ENCODE measurements around the gene EPB41L4B. TPM values are rescaled to one million over a fixed set of nuclear protein-coding genes. Genes with fewer than 3 reads are reported as not detected.

EPB41L4B gene
- total RNA-seq, 1 experiment from 2014 or later, result 8.1 TPM

GRCh38 chr9:109286981-109287380 is 33.9 kb downstream of the EPB41L4B start:
- Histone ChIP-seq H2AFZ (ENCODE audit: low read depth, low read length, poor library complexity, severe bottlenecking) (no peak overlapping the region), H3K27me3 (ENCODE audit: insufficient read depth, low read length) (no peaks in the 10 kb centered on the region), H3K79me2 (ENCODE audit: insufficient read depth, low read length) (0 out of 2 replicates have a peak, but pooled peaks cover 7% of the 10 kb centered on the region), H3K4me1 (ENCODE audit: control insufficient read depth in 1 of 2, insufficient read depth in 2 of 2, low read length in 2 of 2) (no peaks in the 10 kb centered on the region), H3K9me2 (ENCODE audit: insufficient read depth) (no peaks in the 10 kb centered on the region), H3K36me3 (ENCODE audit: control insufficient read depth in 1 of 2, insufficient read depth in 2 of 2, low read length in 2 of 2) (no peaks in the 10 kb centered on the region), H3K4me3 (replicated peaks in 1 of 2; ENCODE audit: low read depth in 1 of 2, low read length in 2 of 2) (no peak overlapping the region), H3K9me3 (ENCODE audit: control insufficient read depth in 1 of 2, insufficient read depth in 1 of 2, low read depth in 1 of 2, low read length in 2 of 2) (no peaks in the 10 kb centered on the region), H3K9ac (ENCODE audit: low read length) (no peak overlapping the region), H4K20me1 (ENCODE audit: insufficient read depth) (no peaks in the 10 kb centered on the region), H3K4me2 (ENCODE audit: low read length) (no peak overlapping the region), H3K27ac (ENCODE audit: low read depth, low read length) (no peak overlapping the region)
- ChIA-PET CTCF (no interaction called here), RAD21 (ENCODE audit: low non-redundant PET in 1 of 2, low total read pairs in 2 of 2, uncharacterized antibody in 2 of 2, unreplicated experiment in 2 of 2) (no interaction called here), POLR2A (no interaction called here)
- BruUV-seq (replicated peaks), result no TSS peak
- ATAC-seq, result no peak
- TF ChIP-seq CTCF (IDR thresholded peaks at IDR 0.05 in 2 of 3, conservative IDR thresholded peaks at IDR 0.05 in 1 of 3; ENCODE audit: borderline replicate concordance in 1 of 3, insufficient read depth in 1 of 3, low read depth in 2 of 3, low read length in 2 of 3) (no peak), ZNF274 (IDR thresholded peaks at IDR 0.05; ENCODE audit: low read depth, low read length) (no peak), SRF (IDR thresholded peaks at IDR 0.05; ENCODE audit: low read depth) (no peak), RAD21 (IDR thresholded peaks at IDR 0.05; ENCODE audit: low read depth) (no peak), YY1 (IDR thresholded peaks at IDR 0.05; ENCODE audit: extremely low read depth, insufficient replicate concordance, low read depth, low read length) (no peak), ELF1 (IDR thresholded peaks at IDR 0.05; ENCODE audit: borderline replicate concordance, low read depth) (no peak), EGR1 (IDR thresholded peaks at IDR 0.05; ENCODE audit: low read depth) (no peak), ZBTB33 (IDR thresholded peaks at IDR 0.05; ENCODE audit: extremely low read depth, insufficient replicate concordance, low read length) (no peak), FOSL1 (IDR thresholded peaks at IDR 0.05; ENCODE audit: low read depth) (no peak), ZFX (IDR thresholded peaks at IDR 0.05) (no peak), TCF7L2 (IDR thresholded peaks at IDR 0.05; ENCODE audit: borderline replicate concordance, extremely low read depth, insufficient read depth, insufficient read length) (no peak), JUND (IDR thresholded peaks at IDR 0.05) (no peak), CEBPB (IDR thresholded peaks at IDR 0.05; ENCODE audit: low read depth) (no peak), SIN3A (IDR thresholded peaks at IDR 0.05; ENCODE audit: low read depth) (no peak), MAX (IDR thresholded peaks at IDR 0.05) (no peak), POLR2AphosphoS5 (IDR thresholded peaks at IDR 0.05; ENCODE audit: low read depth, low read length) (no peak), POLR2A (IDR thresholded peaks at IDR 0.05; ENCODE audit: borderline replicate concordance, extremely low read depth, insufficient read depth, insufficient read length) (no peak)
- intact Hi-C loops (cut with micrococcal nuclease), result no loop called here
- no peak for DNase-seq (ENCODE audit: low read depth, low spot score)
